Aorta (tissue), 5 donors: ENCODE results near the gene MACROD1. TPM values are rescaled to one million over a fixed set of nuclear protein-coding genes. Genes with fewer than 3 reads are reported as not detected.

Experiments
- ATAC-seq: fragments of 200-7000 bp; cut with Tn5 transposase; one replicate; pipeline ENCODE4 v1.9.1; 2022; ENCODE audit warnings: moderate library complexity; ENCODE audit not compliant: low FRiP score
- DNase-seq, 2 donors: peaks; one replicate each; pipeline ENCODE4 v3.0.0-alpha.2; 2020
- H3K27ac ChIP-seq, 2 donors: one replicate each; pipeline ENCODE4 v1.5.1; 2013; ENCODE audit warnings: low read length in 2 of 2, mild to moderate bottlenecking in 2 of 2, moderate library complexity in 2 of 2, control low read depth in 1 of 2, inconsistent platforms in 1 of 2, low read depth in 1 of 2
- H3K27me3 ChIP-seq, 2 donors: one replicate each; pipeline ENCODE4 v1.6.1; 2013; ENCODE audit warnings: control low read depth in 1 of 2, low read length in 1 of 2, mild to moderate bottlenecking in 1 of 2, moderate library complexity in 1 of 2; ENCODE audit not compliant: insufficient read depth in 2 of 2, control insufficient read depth in 1 of 2
- H3K36me3 ChIP-seq, 2 donors: one replicate each; pipeline ENCODE4 v1.6.1; 2013; ENCODE audit warnings: control low read depth in 1 of 2, low read length in 1 of 2, mild to moderate bottlenecking in 1 of 2; ENCODE audit not compliant: insufficient read depth in 2 of 2, control insufficient read depth in 1 of 2
- H3K4me1 ChIP-seq, 2 donors: one replicate each; pipeline ENCODE4 v1.6.1; 2013; ENCODE audit warnings: low read length in 2 of 2, control low read depth in 1 of 2, mild to moderate bottlenecking in 1 of 2, moderate library complexity in 1 of 2; ENCODE audit not compliant: insufficient read depth in 2 of 2, control insufficient read depth in 1 of 2
- H3K4me3 ChIP-seq, 2 donors: one replicate each; pipeline ENCODE4 v1.5.1; 2013; ENCODE audit warnings: low read length in 2 of 2, control low read depth in 1 of 2, mild to moderate bottlenecking in 1 of 2
- H3K9me3 ChIP-seq: one replicate; pipeline ENCODE4 v1.6.1; 2013; ENCODE audit warnings: mild to moderate bottlenecking, low read length; ENCODE audit not compliant: control insufficient read depth
- WGBS, 2 donors: extraction: QIAGEN DNeasy Blood & Tissue Kit; methylation state at CpG; one replicate each; pipeline ENCODE4 v1.1.7; 2013; 5-methylcytosine and 5-hydroxymethylcytosine counted together
- intact Hi-C, 2 donors: fragments of 100-400 bp; cut with DNase I; formaldehyde crosslinking; loops; one replicate each; pipeline versions ENCODE4 v1.14.2 to v1.15.0; 2022
- polyA plus RNA-seq, 2 donors: library from polyadenylated mRNA; stranded (reverse); fragments of 200-250 nt; gene quantifications; one replicate each; pipeline ENCODE4 v1.2.3, GENCODE V29; 2013
- total RNA-seq, 2 donors: library from RNA; stranded (reverse); fragmentation: NEBNext Ultra II Directional; extraction: Animal tissue kit (Norgen Biotek cat#: 25700); gene quantifications; one replicate each; pipeline ENCODE4 v1.2.1, GENCODE V29; 2021
- donor health status: healthy with polysubstance abuse.
- donor health status: Bipolar disorder and iron deficiency.
- donor health status: DM: no; HTN: no; CAD: no.
- donor health status: DM: no; HTN: no; CAD: no.
- donor health status: DM: yes; HTN: yes; CAD: no.

MACROD1 gene
- total and polyA plus RNA-seq, 4 donors, result 12.7 to 125 (median 65.2) TPM

DNA sequence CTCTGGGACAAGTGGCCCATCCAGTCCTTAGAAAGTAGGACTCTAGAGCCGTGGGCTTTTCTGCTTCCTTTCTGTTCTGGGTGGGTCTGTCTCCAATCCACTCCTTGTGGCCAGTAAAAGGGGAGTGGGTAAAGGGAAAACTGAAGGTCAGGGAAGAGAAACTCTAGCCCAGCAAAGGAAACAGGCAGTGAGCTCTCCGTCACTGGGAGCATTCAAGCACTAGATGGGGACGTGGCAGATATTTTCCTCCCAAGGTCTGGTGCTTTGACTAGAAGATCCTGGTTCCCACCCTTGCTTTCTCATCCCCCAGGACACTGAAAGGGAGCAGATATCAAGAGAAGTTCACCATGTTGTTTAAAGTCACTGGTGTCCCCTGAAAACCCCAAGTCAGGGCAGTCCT is 42.2 kb downstream of the MACROD1 start:
- ATAC-seq, result no peak
- Histone ChIP-seq H3K4me1 (no peaks in the 10 kb centered on the region), H3K27me3 (no peaks in the 10 kb centered on the region), H3K27ac (no peak overlapping the region), H3K36me3 (no peaks in the 10 kb centered on the region), H3K4me3 (no peak overlapping the region), H3K9me3 (no peaks in the 10 kb centered on the region)
- 86 to 93% methylated on average over 3 of the region's 3 CpGs for WGBS, 2 donors
- DNase-seq, result no peak
- intact Hi-C loops, result no loop called here

DNA sequence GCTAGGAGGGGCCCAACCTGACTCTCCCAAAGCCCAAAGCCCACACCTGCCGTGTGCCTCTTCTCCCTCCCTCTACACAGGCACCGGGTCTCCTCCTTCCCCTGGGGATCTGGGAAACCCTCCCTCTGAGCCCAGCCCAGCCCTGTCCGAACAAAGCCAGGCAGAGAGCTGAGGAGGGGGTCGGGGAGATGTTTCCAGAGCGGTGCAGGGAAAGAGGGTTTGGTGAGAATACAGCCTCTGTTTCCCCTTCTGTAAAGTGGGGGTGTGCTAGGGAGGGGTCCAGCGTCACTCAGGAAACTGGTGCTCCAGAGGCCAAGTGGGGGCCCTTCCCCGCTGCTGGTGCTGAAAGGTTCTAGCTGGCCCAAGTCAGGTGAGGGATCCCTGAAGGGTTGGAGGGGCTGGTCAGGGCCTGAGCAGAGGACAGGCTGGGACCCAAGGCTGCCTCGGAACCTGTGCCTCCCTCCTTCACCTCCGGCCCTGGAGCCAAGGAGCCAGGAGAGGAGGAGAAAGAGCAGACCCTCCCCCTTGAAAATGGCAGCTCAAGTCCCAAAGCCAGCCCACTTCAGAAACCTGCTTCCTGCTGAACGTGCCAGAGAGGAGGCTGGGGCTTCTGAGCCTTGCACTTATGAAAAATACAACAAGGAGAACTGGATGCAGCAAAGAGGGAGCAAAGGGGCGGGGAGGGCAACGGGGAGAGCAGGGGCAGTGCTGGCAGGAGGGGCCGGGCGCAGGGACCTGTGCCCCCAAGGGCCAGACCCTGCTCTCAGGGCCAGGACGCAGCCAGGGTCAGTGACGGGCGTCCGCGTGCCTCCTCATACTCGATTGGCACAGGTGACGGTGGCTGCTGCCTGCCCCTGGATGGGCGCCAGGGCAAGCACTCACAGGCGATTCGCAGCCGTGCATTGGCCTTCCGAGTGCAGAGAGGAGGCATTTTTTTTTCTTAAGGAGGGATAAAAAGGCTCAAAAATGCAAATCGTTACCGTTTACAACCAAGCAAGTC is 43.2 kb downstream of the MACROD1 start:
- ATAC-seq, result no peak
- no peaks in the 10 kb centered on the region for H3K36me3 ChIP-seq
- no peaks in the 10 kb centered on the region for H3K27me3 ChIP-seq
- intact Hi-C loops, result no loop called here
- WGBS, 2 donors, result 42% methylated on average over 28 of the region's 28 CpGs
- DNase-seq, result peak in 1 of 2 donors; percentile 83
- no peaks in the 10 kb centered on the region for H3K4me1 ChIP-seq
- no peak overlapping the region for H3K27ac ChIP-seq
- no peak overlapping the region for H3K4me3 ChIP-seq
- H3K9me3 ChIP-seq, result no peaks in the 10 kb centered on the region

- Histone ChIP-seq H3K36me3 (no peaks in the 10 kb centered on the region), H3K27ac (no peak overlapping the region), H3K9me3 (no peaks in the 10 kb centered on the region), H3K27me3 (no peaks in the 10 kb centered on the region), H3K4me3 (no peak overlapping the region), H3K4me1 (no peaks in the 10 kb centered on the region)
- DNase-seq, result no peak
- 91 to 92% methylated on average over 18 to 19 of the region's 19 CpGs for WGBS, 2 donors
- intact Hi-C loops, result no loop called here
- no peak for ATAC-seq
Measured at GRCh38 chr11:64121663-64122410, 44.1 kb downstream of the MACROD1 start.

DNA sequence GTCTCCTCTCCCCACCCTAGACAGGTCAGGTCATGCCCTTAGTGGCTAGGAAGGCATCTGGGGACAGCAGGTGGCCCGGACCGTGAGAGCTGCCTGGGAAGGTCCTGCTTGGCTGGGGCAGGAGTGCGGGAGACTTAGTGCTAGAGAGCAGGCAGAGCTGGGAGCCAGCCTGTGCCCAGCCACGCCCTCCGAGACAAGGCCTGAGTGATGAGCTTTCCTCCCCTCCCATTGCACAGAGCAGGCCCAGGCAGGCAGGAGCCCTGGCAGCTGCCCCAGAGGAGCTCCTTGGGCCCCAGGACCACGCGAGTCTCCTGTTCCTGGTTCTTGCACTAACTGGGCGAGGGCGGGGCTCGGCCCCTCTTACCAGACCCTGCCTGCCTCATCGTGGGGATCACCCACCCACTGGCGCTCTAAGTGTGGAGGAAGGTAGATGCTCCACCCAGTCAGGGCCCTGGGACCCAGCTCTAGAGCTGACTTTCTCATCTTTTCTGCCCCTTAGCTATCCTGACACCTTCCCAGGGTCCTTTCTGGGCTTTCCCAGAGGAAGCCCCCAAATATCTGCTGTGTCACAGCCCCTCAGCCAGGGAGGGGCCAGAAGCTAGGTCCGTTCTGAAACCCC is 44.9 kb downstream of the MACROD1 start:
- no peaks in the 10 kb centered on the region for H3K36me3 ChIP-seq
- no peaks in the 10 kb centered on the region for H3K27me3 ChIP-seq
- H3K27ac ChIP-seq, result no peak overlapping the region
- no peak for ATAC-seq
- H3K4me1 ChIP-seq, result no peaks in the 10 kb centered on the region
- no peak overlapping the region for H3K4me3 ChIP-seq
- DNase-seq, result no peak
- intact Hi-C loops, result no loop called here
- 92 to 94% methylated on average over 13 of the region's 13 CpGs for WGBS, 2 donors
- no peaks in the 10 kb centered on the region for H3K9me3 ChIP-seq

DNA sequence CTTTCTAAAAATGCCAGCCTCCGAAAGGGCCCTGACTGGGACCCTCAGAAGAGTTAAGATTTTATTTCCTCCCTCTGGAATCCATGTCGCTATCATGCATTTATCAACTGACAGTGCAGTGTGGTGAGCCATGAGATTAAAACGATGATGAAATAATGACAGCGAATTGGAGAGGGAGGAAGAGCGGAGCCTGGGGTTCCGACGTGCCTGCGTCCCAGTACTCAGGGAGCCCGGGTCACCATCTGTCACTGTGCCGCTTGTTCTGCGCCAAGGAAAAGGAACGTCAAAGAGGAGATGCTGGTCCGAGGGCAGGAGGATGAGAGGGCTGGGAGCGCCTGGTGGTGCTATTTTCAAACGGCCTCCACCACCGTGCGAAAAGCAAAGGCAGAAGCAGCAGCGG is 46.2 kb downstream of the MACROD1 start:
- no peaks in the 10 kb centered on the region for H3K36me3 ChIP-seq
- ATAC-seq (no peak), DNase-seq (no peak)
- H3K9me3 ChIP-seq, result no peaks in the 10 kb centered on the region
- 95 to 96% methylated on average over 18 of the region's 18 CpGs for WGBS, 2 donors
- intact Hi-C loops, result no loop called here
- H3K4me1 ChIP-seq, result no peaks in the 10 kb centered on the region
- no peak overlapping the region for H3K27ac ChIP-seq
- no peak overlapping the region for H3K4me3 ChIP-seq
- H3K27me3 ChIP-seq, result no peaks in the 10 kb centered on the region

DNA sequence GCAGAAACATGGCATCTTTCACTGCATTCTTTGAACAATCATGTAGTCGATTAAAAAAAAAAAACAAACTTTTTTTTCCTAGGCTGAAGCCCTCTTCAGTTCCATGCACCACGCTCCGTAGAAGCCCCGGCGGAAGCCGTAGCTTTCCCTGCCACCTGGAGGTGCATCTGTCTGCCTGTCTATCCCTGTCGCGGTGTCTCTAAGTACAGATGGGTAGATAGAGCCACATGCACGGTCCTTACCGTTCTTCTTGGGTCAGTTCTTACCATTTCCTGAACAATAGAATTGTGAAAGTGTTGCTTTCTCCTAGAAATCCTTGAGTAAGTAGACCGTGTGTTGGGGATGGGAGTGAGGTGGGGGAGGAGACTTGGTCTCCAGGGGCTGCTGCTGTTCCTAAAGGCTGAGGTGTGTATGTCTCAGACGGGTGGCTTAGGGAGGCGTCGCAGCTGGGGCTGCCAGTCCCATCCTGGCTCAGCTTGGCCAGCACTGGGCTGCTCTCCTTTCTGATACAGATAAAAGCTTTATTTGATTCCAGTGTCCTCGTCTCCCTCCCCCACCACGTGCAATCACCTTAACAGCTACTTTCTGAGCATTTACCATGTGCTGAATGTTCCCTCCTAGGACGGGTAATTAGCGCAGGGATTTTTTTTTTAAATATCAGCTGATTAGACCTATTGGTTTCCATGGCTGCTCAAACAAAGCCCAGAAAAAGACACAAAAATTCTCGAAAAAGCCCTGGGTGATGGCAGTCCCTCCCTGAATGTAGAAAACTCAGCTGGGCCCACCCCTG is 46.8 kb downstream of the MACROD1 start:
- intact Hi-C loops, result no loop called here

GRCh38 chr11:64117763-64118459 is 48.0 kb downstream of the MACROD1 start:
- no peak for DNase-seq
- WGBS, 2 donors, result 91 to 92% methylated on average over 29 to 32 of the region's 32 CpGs
- intact Hi-C loops, result no loop called here
- H3K4me3 ChIP-seq, result no peak overlapping the region
- no peaks in the 10 kb centered on the region for H3K27me3 ChIP-seq
- no peaks in the 10 kb centered on the region for H3K36me3 ChIP-seq
- H3K27ac ChIP-seq, result no peak overlapping the region
- no peaks in the 10 kb centered on the region for H3K4me1 ChIP-seq
- ATAC-seq, result no peak
- no peaks in the 10 kb centered on the region for H3K9me3 ChIP-seq

More for the DNA sequence above, 46.8 kb downstream of the MACROD1 start:
- Histone ChIP-seq H3K27ac (no peak overlapping the region), H3K36me3 (no peaks in the 10 kb centered on the region), H3K4me1 (no peaks in the 10 kb centered on the region), H3K9me3 (no peaks in the 10 kb centered on the region), H3K27me3 (no peaks in the 10 kb centered on the region), H3K4me3 (no peak overlapping the region)
- no peak for ATAC-seq
- 83 to 85% methylated on average over 19 of the region's 19 CpGs for WGBS, 2 donors
- no peak for DNase-seq
